ENCODE data around the gene KLHDC7A.
"Not testable (repeated sequence)": the region's sequence is repeated elsewhere in the genome, so short reads cannot be mapped to it uniquely, and the experiment has no call there.

KLHDC7A gene

DNA sequence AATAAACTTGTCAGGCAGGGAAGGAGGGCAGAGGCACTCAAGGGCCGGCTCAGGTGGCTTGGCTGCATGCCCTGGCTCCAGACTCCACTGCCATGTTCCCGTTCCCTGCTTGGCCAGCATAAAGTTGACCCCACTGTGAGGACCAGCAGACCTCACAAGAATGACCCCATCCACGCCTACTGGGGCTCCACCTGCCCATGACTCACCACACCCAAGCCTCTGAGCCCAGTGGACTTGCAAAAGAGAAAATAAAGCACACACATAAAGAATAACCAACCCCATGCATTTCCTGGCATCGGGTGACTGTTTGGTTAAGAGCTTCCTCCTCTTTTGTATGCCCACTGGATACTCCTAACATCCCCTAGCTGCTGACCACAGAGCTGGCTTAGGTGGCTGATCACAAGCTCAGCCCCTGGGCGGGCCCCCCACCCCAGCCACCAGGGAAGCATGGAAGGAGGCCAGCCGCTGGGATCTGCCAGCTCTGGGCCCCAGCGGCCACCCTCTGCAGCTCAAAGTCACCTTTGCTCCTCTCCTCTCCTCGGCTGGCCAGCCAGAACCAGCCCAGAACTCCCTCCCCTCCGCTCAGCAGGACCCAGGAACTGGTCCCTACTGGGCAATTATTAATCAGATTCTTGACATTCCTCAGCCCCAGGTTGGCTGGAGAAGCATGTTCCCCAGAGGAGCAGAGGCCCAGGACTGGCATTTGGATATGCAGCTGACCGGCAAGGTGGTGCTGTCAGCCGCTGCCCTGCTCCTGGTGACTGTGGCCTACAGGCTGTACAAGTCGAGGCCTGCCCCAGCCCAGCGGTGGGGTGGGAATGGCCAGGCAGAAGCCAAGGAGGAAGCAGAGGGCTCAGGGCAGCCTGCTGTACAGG, at the start of gene KLHDC7A:
TSS of gene KLHDC7A (plus strand) at position 616 of the 875 bp plus-strand sequence. CDS start at position 668, 52 bp downstream.
- no peak for DNase-seq

GRCh38 chr1:18434041-18434440, 46.7 kb upstream of the KLHDC7A start:
- DNase-seq, result no peak

- DNase-seq, result no peak
These were observed 40.1 kb upstream of the KLHDC7A start for GRCh38 chr1:18440385-18441226.

- DNase-seq, result no peak
These were observed 36.9 kb upstream of the KLHDC7A start for GRCh38 chr1:18443587-18444520.

DNA sequence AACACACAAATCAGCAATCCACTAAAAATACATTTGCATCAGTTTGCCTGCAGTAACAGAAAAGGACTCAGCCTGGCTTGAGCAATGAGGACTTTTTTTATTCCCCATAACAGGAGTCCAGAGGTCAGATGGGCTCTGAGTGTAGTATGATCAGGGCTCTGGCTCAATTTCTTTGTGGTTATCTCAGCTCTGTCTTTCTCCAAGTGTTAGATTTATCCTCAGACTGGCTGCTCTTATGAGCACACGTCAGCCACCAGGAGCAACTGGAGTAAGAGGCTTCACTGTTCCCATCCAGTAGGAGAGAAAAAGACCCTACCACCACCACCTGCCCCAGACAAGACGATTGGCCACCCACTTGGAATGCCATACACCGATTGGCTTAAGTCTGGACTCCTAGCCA, 36.2 kb upstream of the KLHDC7A start:
- no peak for DNase-seq

GRCh38 chr1:18446751-18447150, 34.0 kb upstream of the KLHDC7A start:
- DNase-seq, result no peak

DNA sequence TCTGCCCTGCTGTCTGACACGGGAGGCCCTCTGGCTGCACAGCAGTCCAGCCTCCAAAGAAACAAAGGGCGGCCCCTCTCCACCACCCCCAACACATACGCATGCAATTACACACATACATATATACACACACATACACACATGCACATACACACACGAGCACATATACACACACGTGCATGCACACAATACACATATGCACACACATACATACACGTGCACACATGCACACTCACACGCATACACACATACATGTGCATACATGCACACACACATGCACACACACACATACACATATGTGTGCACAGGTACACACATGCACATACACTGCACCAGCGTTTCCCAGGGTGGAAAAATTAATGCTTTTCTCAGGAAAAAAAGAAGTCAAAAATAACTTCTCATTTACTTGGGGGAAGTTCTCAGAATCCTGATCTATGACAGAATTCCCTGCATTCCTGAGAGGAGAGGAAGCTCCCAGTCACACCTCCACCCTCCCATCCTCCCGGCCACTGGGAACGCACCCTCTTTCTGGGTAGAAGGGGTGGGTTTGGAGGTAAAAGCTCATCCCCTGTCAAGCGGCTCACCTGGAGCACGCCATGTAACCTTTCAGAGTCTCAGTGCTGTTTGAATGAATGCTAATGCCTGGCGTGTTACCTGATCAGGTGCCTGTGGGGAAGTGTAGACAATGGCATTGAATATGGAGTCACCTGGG, 33.1 kb upstream of the KLHDC7A start:
- no peak for DNase-seq

GRCh38 chr1:18448889-18449288, 31.8 kb upstream of the KLHDC7A start:
- no peak for DNase-seq

DNA sequence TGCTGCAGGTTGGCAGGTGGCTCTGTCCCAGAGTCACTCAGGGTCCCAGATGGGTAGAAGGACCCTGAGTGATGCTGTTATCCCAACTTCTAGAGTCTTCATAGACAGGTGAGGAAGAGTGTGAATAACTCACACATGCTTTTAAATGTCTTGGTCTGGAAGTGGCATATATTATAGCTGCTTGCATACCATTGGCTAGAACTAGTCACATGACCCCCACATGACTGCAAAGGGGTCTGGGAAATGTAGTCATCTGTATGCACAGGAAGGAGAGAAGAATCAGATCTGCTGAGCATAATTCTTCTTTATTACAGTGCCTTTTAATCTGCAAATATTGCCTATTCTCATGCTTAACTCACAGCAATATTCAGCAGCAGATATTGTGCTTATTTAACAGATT, 28.2 kb upstream of the KLHDC7A start:
- DNase-seq, result no peak

DNA sequence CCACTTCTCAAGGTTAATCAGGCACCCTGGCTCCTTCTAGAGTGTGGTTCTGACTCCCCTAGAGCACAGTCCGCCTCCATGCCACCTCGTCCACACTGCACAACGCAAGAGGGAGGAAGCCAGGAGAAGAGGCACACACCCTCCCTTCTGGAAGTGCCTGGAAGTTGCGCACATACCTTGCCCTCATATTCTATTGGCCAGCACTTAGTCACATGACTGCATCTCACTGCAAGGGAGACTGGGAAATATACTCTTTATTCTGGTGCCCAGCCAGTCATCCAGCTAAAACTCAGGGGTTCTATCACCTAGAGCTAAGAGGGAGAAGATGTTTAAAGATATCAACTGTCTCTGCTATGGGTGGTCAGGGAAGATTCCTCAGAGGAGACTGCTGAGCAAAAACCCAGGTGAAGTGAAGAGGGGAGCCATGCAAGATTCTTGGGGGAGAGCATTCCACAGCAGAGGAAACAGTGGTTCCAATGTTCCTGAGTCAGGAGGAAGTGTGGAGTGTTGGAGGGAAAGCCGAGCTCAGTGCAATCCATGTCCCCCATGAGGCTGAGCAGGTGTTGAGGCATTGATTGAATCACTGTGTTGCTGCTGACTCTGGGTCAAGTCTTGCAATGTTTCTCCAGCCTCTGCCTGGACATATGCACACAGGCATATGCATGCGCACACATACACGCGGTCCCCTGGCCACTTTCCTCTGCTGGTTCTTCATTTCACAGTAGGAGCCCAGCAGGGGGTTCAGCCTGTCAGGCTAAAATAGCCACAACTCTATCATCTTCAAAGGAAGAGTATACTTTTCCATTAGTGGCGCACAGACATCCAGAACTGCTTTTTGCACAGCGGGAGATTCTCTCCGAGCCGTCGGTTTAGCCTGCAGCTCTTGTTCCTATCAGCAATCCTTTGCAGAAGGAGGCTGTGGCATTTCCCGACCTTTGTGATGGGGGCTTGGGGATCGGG, 22.3 kb upstream of the KLHDC7A start:
- DNase-seq, result no peak

GRCh38 chr1:18461656-18462055, 19.1 kb upstream of the KLHDC7A start:
- no peak for DNase-seq

DNA sequence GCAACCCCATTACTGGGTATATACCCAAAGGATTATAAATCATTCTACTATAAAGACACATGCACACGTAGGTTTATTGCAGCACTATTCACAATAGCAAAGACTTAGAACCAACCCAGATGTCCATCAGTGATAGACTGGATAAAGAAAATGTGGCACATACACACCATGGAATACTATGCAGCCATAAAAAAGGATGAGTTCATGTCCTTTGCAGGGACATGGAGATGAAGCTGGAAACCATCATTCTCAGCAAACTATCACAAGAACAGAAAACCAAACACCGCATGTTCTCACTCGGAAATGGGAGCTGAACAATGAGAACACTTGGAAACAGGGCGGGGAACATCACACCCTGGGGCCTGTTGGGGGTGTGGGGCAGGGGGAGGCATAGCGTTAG, 18.2 kb upstream of the KLHDC7A start:
- not testable (repeated sequence) for DNase-seq

- no peak for DNase-seq
These were observed 17.7 kb upstream of the KLHDC7A start for GRCh38 chr1:18463063-18463462.

- no peak for DNase-seq
These were observed 16.6 kb upstream of the KLHDC7A start for GRCh38 chr1:18463984-18464664.

DNA sequence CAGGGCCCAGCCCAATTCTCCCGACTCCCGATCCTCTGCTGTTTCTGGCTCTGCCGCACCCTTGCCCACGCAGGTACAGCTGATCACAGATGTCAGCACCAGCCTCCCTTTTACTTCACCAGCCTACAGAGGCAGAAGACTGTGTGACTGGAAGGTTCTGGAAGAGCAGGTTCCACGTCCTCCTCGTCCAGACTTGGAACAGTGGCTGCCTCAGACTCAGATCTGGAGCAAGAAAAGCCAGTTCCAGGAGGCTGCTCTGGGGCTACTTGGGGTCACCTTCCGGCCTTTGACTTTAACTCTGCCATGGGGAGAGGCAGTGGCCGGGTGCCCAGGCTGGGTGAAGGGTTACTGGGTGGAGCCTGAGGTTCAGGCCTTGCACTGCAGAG, 16.1 kb upstream of the KLHDC7A start:
- no peak for DNase-seq

DNA sequence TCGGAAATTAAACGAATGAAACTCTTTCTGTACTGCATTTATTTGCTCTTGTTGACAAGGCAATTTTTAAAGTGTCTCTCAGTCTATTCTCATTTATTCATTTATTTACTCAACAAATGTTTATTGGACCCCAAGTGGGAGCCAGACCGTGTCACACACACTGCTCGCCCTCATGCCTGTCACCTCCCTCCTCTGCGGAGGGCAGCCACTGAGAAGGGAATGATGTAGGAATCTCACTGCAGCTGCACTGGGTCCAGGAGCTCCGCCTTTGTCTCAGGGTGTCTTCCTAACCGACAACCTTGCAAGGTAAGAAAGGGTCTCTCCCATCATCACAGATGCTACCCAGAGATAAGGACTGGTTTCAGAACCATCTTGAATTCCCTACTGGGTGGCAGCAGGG, 14.1 kb upstream of the KLHDC7A start:
- no peak for DNase-seq

DNA sequence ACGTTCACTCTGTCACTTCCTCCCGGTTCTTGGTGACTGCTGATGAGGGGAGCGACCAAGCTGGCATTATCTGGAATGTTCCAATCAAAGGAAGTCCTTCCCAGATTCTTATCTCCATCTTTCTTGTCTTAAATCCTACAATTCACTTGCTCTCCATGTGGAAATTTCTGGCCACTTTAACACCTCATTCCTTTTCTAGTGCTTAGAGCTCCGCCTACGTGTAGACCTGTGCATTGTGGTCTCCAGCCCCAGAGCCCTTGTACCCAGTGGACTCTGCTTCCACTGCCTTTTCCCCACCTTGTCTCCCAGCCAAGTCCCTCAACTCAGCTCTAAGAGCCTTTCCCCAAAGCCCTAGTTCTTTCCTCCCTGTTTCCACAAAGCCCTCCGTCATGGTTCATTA, 12.2 kb upstream of the KLHDC7A start:
- no peak for DNase-seq

- no peak for DNase-seq
These were observed 11.2 kb upstream of the KLHDC7A start for GRCh38 chr1:18469514-18469913.

GRCh38 chr1:18470671-18471355, 9.9 kb upstream of the KLHDC7A start:
- no peak for DNase-seq

Data from NCI-H2081 treated with DMSO at 0.1 percent for 48 hours (cell line).